H1 (cell line): ENCODE results near the gene PRICKLE2. TPM values are rescaled to one million over a fixed set of nuclear protein-coding genes. Genes with fewer than 3 reads are reported as not detected.

Source experiments
- CHD1 ChIP-seq: IDR thresholded peaks from 2 replicates; pipeline ENCODE4 v1.6.1; 2012; ENCODE audit warnings: low read depth, low read length, improper control_type of control experiment
- EGR1 ChIP-seq: IDR thresholded peaks from 2 replicates; pipeline ENCODE4 v1.6.1; 2011; ENCODE audit warnings: low read depth, low read length, borderline replicate concordance
- JUN ChIP-seq: IDR thresholded peaks from 2 replicates; pipeline ENCODE4 v1.6.1; 2011; ENCODE audit warnings: low read depth, mild to moderate bottlenecking, improper control_type of control experiment, low read length
- JUND ChIP-seq: IDR thresholded peaks from 2 replicates; pipeline ENCODE4 v1.6.1; 2011; ENCODE audit warnings: mild to moderate bottlenecking, improper control_type of control experiment, low read length
- MAFK ChIP-seq: IDR thresholded peaks from 2 replicates; pipeline ENCODE4 v1.6.1; 2012; ENCODE audit warnings: low read depth, mild to moderate bottlenecking, improper control_type of control experiment, low read length
- POLR2A ChIP-seq, 2 experiments: IDR thresholded peaks; 1 replicate in 1 of 2; 2 replicates in 1 of 2; pipeline ENCODE4 v1.6.1; 2011; ENCODE audit warnings: low read depth in 2 of 2, low read length in 2 of 2, mild to moderate bottlenecking in 2 of 2; ENCODE audit errors: control extremely low read depth in 1 of 2
- RAD21 ChIP-seq, 2 experiments: IDR thresholded peaks in 1 of 2; conservative IDR thresholded peaks in 1 of 2; 2 replicates each; pipeline ENCODE4 v1.6.1; 2011; ENCODE audit warnings: low read depth in 2 of 2, low read length in 2 of 2, improper control_type of control experiment in 1 of 2, inconsistent platforms in 1 of 2, mild to moderate bottlenecking in 1 of 2, moderate library complexity in 1 of 2
- SP2 ChIP-seq: IDR thresholded peaks from 2 replicates; pipeline ENCODE4 v1.6.1; 2012; ENCODE audit warnings: mild to moderate bottlenecking, low read length, inconsistent platforms
- SUZ12 ChIP-seq: fragments of 200-600 bp; sonication (generic); IDR thresholded peaks from 2 replicates; pipeline ENCODE4 v1.6.1; 2012; ENCODE audit warnings: mild to moderate bottlenecking, inconsistent platforms, low read length, moderate library complexity, mixed read lengths
- TBP ChIP-seq: IDR thresholded peaks from 2 replicates; pipeline ENCODE4 v1.6.1; 2011; ENCODE audit warnings: low read depth, low read length, improper control_type of control experiment
- polyA plus RNA-seq, 7 experiments: library from polyadenylated mRNA; depleted of rRNA in 3 of 7; stranded (reverse) in 5 of 7; unstranded in 2 of 7; fragments of >200 nt in 5 of 7; fragments of 200-250 nt in 2 of 7; gene quantifications; 1 replicate in 5 of 7; 2 replicates in 1 of 7; 4 replicates in 1 of 7; pipeline versions ENCODE4 v1.2.1 to v1.2.3, GENCODE V29; 2011 to 2013; ENCODE audit warnings: missing spikeins in 2 of 7, mixed read lengths in 2 of 7
- total RNA-seq: library from RNA; stranded (reverse); fragmentation: NEBNext Ultra II Directional; extraction: Animal tissue kit (Norgen Biotek cat#: 25700); gene quantifications from 2 replicates; pipeline ENCODE4 v1.2.1, GENCODE V29; 2021
- TF ChIP-seq, protein P1 (sequence below): fragments of 300-600 bp; sonication (generic); IDR thresholded peaks from 2 replicates; pipeline ENCODE4 v1.7.1; 2012; ENCODE audit warnings: low read length, moderate library complexity, mild to moderate bottlenecking, inconsistent platforms; ENCODE audit not compliant: insufficient replicate concordance
- TF ChIP-seq, protein P2 (sequence below): IDR thresholded peaks from 2 replicates; pipeline ENCODE4 v1.6.1; 2011; ENCODE audit warnings: low read length, improper control_type of control experiment

Gene PRICKLE2
- total and polyA plus RNA-seq, 2 of the 8 experiments (the other 6 are each of a cell fraction or from before 2014, with no cell fraction given): 2.9 to 8.0 TPM

DNA sequence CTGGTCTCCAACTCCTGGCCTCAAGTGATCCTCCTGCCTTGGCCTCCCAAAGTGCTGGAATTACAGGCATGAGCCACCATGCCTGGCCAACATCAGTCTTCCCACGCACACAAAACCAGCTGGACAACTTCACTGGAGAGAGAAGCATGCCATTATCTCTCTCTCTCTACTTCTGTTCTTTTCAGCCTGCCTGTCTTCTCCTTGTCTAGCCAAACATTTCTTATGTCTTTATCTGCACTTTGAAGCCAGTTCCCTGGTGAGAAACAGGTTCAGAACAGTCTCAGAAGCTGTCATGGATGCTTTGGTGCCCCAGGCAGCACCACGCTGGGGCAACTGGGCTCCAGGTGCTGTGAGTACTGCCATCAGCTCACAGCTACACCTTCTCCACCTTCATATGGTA is 79.8 kb downstream of the PRICKLE2 start (continued):
- TF ChIP-seq, protein P1, sequence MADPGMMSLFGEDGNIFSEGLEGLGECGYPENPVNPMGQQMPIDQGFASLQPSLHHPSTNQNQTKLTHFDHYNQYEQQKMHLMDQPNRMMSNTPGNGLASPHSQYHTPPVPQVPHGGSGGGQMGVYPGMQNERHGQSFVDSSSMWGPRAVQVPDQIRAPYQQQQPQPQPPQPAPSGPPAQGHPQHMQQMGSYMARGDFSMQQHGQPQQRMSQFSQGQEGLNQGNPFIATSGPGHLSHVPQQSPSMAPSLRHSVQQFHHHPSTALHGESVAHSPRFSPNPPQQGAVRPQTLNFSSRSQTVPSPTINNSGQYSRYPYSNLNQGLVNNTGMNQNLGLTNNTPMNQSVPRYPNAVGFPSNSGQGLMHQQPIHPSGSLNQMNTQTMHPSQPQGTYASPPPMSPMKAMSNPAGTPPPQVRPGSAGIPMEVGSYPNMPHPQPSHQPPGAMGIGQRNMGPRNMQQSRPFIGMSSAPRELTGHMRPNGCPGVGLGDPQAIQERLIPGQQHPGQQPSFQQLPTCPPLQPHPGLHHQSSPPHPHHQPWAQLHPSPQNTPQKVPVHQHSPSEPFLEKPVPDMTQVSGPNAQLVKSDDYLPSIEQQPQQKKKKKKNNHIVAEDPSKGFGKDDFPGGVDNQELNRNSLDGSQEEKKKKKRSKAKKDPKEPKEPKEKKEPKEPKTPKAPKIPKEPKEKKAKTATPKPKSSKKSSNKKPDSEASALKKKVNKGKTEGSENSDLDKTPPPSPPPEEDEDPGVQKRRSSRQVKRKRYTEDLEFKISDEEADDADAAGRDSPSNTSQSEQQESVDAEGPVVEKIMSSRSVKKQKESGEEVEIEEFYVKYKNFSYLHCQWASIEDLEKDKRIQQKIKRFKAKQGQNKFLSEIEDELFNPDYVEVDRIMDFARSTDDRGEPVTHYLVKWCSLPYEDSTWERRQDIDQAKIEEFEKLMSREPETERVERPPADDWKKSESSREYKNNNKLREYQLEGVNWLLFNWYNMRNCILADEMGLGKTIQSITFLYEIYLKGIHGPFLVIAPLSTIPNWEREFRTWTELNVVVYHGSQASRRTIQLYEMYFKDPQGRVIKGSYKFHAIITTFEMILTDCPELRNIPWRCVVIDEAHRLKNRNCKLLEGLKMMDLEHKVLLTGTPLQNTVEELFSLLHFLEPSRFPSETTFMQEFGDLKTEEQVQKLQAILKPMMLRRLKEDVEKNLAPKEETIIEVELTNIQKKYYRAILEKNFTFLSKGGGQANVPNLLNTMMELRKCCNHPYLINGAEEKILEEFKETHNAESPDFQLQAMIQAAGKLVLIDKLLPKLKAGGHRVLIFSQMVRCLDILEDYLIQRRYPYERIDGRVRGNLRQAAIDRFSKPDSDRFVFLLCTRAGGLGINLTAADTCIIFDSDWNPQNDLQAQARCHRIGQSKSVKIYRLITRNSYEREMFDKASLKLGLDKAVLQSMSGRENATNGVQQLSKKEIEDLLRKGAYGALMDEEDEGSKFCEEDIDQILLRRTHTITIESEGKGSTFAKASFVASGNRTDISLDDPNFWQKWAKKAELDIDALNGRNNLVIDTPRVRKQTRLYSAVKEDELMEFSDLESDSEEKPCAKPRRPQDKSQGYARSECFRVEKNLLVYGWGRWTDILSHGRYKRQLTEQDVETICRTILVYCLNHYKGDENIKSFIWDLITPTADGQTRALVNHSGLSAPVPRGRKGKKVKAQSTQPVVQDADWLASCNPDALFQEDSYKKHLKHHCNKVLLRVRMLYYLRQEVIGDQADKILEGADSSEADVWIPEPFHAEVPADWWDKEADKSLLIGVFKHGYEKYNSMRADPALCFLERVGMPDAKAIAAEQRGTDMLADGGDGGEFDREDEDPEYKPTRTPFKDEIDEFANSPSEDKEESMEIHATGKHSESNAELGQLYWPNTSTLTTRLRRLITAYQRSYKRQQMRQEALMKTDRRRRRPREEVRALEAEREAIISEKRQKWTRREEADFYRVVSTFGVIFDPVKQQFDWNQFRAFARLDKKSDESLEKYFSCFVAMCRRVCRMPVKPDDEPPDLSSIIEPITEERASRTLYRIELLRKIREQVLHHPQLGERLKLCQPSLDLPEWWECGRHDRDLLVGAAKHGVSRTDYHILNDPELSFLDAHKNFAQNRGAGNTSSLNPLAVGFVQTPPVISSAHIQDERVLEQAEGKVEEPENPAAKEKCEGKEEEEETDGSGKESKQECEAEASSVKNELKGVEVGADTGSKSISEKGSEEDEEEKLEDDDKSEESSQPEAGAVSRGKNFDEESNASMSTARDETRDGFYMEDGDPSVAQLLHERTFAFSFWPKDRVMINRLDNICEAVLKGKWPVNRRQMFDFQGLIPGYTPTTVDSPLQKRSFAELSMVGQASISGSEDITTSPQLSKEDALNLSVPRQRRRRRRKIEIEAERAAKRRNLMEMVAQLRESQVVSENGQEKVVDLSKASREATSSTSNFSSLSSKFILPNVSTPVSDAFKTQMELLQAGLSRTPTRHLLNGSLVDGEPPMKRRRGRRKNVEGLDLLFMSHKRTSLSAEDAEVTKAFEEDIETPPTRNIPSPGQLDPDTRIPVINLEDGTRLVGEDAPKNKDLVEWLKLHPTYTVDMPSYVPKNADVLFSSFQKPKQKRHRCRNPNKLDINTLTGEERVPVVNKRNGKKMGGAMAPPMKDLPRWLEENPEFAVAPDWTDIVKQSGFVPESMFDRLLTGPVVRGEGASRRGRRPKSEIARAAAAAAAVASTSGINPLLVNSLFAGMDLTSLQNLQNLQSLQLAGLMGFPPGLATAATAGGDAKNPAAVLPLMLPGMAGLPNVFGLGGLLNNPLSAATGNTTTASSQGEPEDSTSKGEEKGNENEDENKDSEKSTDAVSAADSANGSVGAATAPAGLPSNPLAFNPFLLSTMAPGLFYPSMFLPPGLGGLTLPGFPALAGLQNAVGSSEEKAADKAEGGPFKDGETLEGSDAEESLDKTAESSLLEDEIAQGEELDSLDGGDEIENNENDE: no peak
- TF ChIP-seq JUN (no peak), JUND (no peak), SP2 (no peak), RAD21 (IDR thresholded peaks at IDR 0.05 in 1 of 2, conservative IDR thresholded peaks at IDR 0.05 in 1 of 2; ENCODE audit: low read depth in 2 of 2, low read length in 2 of 2) (no peak), POLR2A (IDR thresholded peaks at IDR 0.05; ENCODE audit: control extremely low read depth in 1 of 2, low read depth in 2 of 2, low read length in 2 of 2) (no peak), TBP (no peak), CHD1 (no peak), EGR1 (no peak), SUZ12 (no peak), MAFK (no peak)
- TF ChIP-seq, protein P2, sequence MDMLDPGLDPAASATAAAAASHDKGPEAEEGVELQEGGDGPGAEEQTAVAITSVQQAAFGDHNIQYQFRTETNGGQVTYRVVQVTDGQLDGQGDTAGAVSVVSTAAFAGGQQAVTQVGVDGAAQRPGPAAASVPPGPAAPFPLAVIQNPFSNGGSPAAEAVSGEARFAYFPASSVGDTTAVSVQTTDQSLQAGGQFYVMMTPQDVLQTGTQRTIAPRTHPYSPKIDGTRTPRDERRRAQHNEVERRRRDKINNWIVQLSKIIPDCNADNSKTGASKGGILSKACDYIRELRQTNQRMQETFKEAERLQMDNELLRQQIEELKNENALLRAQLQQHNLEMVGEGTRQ: no peak
